ENCODE measurements around the gene CEACAM1.
"Not testable (repeated sequence)": the region's sequence is repeated elsewhere in the genome, so short reads cannot be mapped to it uniquely, and the experiment has no call there.

Gene CEACAM1

GRCh38 chr19:42512743-42513304 lies 15.5 kb downstream of the CEACAM1 start:
- DNase-seq (ENCODE audit: extremely low read depth in 1 of 2, low read depth in 1 of 2), result no peak

GRCh38 chr19:42512130-42512636 lies 16.1 kb downstream of the CEACAM1 start:
- no peak for DNase-seq (ENCODE audit: extremely low read depth in 1 of 2, low read depth in 1 of 2)

GRCh38 chr19:42511340-42511739 lies 16.9 kb downstream of the CEACAM1 start:
- DNase-seq (ENCODE audit: extremely low read depth in 1 of 2, low read depth in 1 of 2), result no peak

- no peak for DNase-seq (ENCODE audit: extremely low read depth in 1 of 2, low read depth in 1 of 2)
Measured at GRCh38 chr19:42508892-42509444, 19.3 kb downstream of the CEACAM1 start.

- no peak for DNase-seq (ENCODE audit: extremely low read depth in 1 of 2, low read depth in 1 of 2)
Measured at GRCh38 chr19:42505066-42505465, 23.2 kb downstream of the CEACAM1 start.

GRCh38 chr19:42501733-42502132 lies 26.5 kb downstream of the CEACAM1 start:
- DNase-seq (ENCODE audit: extremely low read depth in 1 of 2, low read depth in 1 of 2), result no peak

- not testable (repeated sequence) for DNase-seq (ENCODE audit: extremely low read depth in 1 of 2, low read depth in 1 of 2)
Measured at GRCh38 chr19:42501243-42501642, 27.0 kb downstream of the CEACAM1 start.

- DNase-seq (ENCODE audit: extremely low read depth in 1 of 2, low read depth in 1 of 2), result no peak
Measured at GRCh38 chr19:42498169-42498757, 30.0 kb downstream of the CEACAM1 start.

GRCh38 chr19:42497492-42498168 lies 30.7 kb downstream of the CEACAM1 start:
- no peak for DNase-seq (ENCODE audit: extremely low read depth in 1 of 2, low read depth in 1 of 2)

- DNase-seq (ENCODE audit: extremely low read depth in 1 of 2, low read depth in 1 of 2), result no peak
Measured at GRCh38 chr19:42496460-42497133, 31.7 kb downstream of the CEACAM1 start.

- no peak for DNase-seq (ENCODE audit: extremely low read depth in 1 of 2, low read depth in 1 of 2)
Measured at GRCh38 chr19:42495663-42496062, 32.6 kb downstream of the CEACAM1 start.

- DNase-seq (ENCODE audit: extremely low read depth in 1 of 2, low read depth in 1 of 2), result no peak
Measured at GRCh38 chr19:42494321-42494720, 34.0 kb downstream of the CEACAM1 start.

- DNase-seq (ENCODE audit: extremely low read depth in 1 of 2, low read depth in 1 of 2), result no peak
Measured at GRCh38 chr19:42488783-42489521, 39.3 kb downstream of the CEACAM1 start.

GRCh38 chr19:42487798-42488178 lies 40.5 kb downstream of the CEACAM1 start:
- no peak for DNase-seq (ENCODE audit: extremely low read depth in 1 of 2, low read depth in 1 of 2)

GRCh38 chr19:42487032-42487797 lies 41.1 kb downstream of the CEACAM1 start:
- DNase-seq (ENCODE audit: extremely low read depth in 1 of 2, low read depth in 1 of 2), result no peak

- DNase-seq (ENCODE audit: extremely low read depth in 1 of 2, low read depth in 1 of 2), result not testable (repeated sequence)
Measured at GRCh38 chr19:42485036-42485435, 43.2 kb downstream of the CEACAM1 start.

GRCh38 chr19:42480335-42481095 lies 47.8 kb downstream of the CEACAM1 start:
- no peak for DNase-seq (ENCODE audit: extremely low read depth in 1 of 2, low read depth in 1 of 2)

- DNase-seq (ENCODE audit: extremely low read depth in 1 of 2, low read depth in 1 of 2), result no peak
Measured at GRCh38 chr19:42479736-42480135, 48.5 kb downstream of the CEACAM1 start.

GRCh38 chr19:42478765-42479311 lies 49.4 kb downstream of the CEACAM1 start:
- DNase-seq (ENCODE audit: extremely low read depth in 1 of 2, low read depth in 1 of 2), result no peak
